PC-3 (cell line): Measurements from ENCODE around the gene ATF7IP.

Experiments
- CTCF ChIP-seq: fragments of 300-600 bp; sonication (generic); conservative IDR thresholded peaks from 2 replicates; pipeline ENCODE4 v1.5.1; 2017; ENCODE audit warnings: antibody characterized with exemption, low read depth, mild to moderate bottlenecking, low read length
- EZH2 ChIP-seq: fragments of 300-600 bp; sonication (generic); IDR thresholded peaks from one replicate; pipeline ENCODE4 v1.6.1; 2017; ENCODE audit warnings: antibody characterized with exemption, mild to moderate bottlenecking, low read length; ENCODE audit not compliant: unreplicated experiment
- EZH2phosphoT487 ChIP-seq: fragments of 300-600 bp; sonication (generic); IDR thresholded peaks from 2 replicates; pipeline ENCODE4 v1.6.1; 2018; ENCODE audit warnings: mild to moderate bottlenecking, antibody characterized with exemption, low read length, borderline replicate concordance

DNA sequence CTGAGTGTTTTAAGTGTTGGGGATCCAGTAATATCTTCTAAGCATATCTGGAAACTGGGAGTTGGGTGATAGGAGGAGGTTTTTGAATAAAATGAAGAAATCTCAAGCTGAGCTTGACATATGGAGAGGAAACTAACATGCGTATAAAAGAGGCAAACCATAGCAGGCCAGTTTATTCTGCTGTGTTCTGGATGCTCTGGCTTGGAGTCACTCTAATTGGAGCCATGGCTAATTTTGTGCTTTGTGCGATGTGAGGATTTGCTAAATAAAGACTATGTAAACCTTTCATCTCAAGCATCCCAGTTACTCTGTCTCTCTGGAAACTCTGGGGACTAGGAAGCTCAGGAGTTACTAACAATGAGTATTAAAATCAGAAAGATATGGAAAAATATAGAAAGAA is 66.5 kb downstream of the ATF7IP start:
- no peak for TF ChIP-seq CTCF
- no peak for TF ChIP-seq EZH2
- no peak for TF ChIP-seq EZH2phosphoT487
